HG03139 (cell line): ENCODE results near the gene ZKSCAN4.

Experiments used
- ATAC-seq: cut with Tn5 transposase; IDR thresholded peaks from one replicate; pipeline ENCODE4 v1.9.1; 2021; ENCODE audit not compliant: unreplicated experiment

The ZKSCAN4 gene

DNA sequence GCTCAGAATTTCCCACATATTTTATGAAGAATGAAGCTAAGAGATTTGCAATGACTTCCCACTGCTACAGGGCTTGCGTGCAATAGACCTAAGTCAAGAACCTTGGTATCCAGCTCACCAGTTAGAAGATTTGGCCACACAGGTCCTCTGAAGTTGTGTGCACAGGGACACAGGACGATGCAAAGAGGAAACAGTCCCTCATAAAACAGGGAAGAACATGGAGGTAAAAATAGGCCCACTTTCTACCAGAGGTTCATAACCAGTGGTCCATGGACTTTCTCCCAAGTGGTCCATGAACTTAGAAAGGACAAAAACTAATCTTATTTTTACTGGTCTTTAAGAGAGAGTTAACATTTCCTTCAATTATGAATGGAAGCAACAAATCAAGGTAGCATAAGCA is 1.3 kb downstream of the ZKSCAN4 start:
- ATAC-seq = no peak

DNA sequence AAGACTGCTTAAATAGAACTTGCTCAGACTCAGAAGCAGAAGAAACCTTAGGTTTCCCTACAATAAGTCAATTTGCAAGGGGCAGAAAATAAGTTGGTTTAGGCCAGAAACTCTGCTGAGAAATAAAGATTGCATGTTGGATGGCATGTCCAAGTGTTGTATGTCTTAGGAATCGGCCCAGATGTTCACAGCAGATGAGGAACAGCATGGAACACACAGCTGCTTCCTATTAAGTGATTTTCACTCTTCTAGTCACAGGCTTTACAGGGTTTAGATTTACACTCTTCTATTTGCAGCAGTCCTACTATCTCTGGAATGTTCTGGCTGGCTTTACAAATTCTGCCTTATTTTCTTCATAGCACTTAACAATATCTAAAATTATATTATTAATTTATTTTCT is 3.2 kb downstream of the ZKSCAN4 start:
- ATAC-seq = no peak

DNA sequence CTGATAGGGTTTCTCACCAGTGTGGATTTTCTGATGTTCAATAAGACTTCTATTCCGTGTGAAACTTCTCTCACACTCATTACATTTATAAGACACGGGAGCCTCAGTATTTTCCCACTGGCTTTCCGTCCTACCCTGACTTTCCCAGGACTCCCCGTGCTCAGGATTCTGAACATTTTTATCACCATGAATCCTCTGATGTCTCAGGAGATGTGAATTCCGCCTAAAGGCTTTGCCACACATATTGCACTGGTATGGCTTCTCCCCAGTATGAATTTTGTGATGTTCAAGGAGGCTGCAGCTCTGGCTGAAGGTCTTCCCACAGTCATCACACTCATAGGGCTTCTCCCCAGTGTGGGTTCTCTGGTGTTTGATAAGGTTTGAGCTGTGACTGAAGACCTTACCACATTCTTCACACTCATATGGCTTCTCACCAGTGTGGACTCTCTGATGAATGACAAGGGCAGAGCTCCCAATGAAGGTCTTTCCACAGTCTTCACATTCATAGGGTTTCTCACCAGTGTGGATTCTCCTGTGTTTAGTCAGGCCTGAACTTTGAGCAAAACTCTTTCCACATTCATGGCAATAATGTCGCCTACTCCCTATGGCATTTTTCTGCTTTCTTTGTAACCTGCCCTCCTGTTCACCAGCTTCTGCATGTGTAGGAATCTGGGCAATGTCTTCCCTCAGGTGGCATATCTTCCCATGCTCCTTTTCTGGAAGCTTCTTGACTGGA is 6.7 kb downstream of the ZKSCAN4 start:
- no peak for ATAC-seq

DNA sequence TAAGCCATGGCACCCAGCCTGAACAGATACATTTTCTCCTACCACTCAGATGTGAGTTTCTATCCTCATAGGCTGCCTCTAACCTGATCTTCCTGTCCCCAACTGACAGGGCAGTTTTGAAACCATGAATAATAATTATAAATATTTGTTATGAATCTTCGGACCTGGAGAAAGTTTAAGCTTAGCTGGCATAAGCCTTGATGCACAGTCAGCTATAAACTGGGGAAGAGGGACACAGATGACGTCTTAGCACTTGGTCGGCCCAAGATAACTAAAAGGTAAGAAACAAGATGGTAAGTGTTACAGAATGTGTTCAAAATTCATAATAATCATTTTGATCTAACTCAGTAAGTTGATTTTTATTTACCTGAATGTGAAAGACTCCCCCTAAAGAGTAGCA is 8.1 kb downstream of the ZKSCAN4 start:
- ATAC-seq = no peak

DNA sequence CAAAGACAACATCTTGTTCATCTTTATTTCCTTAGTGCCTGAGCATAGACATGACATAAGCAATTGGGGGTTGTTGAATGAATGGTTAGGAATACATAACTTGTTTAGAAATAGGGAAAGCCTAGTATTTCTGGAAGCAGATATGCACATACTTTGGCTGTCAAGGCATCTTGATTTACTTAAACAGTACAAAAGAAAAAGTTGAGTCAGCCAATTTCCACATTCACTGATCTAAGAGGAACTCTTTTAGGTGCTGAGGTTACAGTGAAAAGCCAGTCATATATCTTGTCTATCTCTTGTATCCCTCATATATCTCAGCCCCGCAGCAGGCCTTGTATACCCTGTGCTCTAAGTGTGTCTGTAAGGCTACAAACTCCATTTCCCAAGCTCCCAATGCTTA is 11.6 kb downstream of the ZKSCAN4 start:
- no peak for ATAC-seq

DNA sequence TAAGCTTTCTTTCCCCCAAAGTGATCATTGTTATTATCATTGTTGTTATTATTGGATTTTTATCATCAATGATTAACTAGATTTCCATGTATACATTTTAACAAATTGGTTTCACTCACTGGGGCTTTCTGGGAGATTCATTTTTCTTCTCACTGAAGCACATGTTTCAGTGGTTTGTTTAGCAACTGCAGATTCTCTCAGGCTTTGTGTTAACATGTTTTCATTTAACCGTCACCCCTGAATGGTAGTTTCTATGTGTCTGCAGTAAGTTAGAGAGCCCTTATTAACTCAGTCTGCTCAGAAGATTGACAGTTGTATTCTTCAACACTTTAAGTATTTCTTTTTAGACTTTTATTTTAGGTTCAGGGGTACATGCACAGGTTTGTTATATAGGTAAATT is 12.4 kb downstream of the ZKSCAN4 start:
- no peak for ATAC-seq

DNA sequence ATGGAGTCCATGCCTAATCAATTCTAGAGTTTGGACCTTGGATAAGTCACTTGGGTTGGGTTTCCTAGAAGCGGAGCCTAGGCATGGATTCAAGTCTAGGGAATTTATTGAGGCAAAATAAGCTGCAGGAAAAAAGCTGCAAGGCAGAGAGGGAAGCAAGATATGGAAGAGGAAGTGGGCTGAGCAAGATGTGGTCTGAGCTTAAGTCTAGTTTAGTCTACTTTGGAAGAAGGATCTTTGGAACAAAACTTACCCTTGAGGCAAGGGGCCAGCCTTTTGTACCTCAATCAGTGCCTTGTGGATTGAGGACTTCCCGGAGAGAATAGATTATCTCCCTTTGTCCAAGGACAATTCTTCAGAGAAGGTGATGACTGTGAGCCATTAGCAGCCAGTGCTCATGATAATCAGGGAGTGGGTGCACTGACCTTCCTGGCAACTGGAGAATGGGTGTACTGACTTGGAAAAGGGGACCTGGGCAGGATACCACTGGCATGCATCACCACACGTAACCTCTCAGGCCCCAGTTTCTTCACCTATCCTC is 16.1 kb downstream of the ZKSCAN4 start:
- no peak for ATAC-seq

DNA sequence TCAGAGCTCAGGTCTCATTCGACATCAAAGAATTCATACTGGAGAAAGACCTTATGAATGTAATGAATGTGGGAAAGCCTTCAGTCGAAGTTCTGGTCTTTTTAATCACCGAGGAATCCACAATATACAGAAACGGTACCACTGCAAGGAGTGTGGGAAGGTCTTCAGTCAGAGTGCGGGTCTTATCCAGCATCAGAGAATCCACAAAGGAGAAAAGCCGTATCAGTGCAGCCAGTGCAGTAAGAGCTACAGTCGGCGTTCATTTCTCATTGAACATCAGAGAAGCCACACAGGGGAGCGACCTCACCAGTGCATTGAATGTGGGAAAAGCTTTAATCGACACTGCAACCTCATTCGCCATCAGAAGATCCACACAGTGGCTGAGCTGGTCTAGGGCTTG is 19.3 kb downstream of the ZKSCAN4 start:
- ATAC-seq = no peak

DNA sequence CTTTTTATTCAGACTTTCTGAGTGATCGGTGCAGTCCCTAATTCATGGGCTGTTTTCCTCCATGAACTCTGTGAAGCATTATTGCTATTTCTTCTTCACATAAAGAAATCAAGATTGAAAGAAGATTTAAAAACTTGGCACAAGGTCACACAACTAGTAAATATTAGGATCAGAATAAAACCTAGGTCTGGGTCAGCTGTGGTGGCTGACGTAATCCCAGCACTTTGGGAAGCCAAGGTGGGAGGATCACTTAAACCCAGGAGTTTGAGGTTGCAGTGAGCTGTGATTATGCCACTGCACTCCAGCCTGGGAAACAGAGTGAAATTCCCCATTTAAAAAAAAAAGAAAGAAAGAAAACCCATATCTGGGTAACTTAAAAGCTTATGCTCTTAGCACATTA is 25.6 kb downstream of the ZKSCAN4 start:
- no peak for ATAC-seq

DNA sequence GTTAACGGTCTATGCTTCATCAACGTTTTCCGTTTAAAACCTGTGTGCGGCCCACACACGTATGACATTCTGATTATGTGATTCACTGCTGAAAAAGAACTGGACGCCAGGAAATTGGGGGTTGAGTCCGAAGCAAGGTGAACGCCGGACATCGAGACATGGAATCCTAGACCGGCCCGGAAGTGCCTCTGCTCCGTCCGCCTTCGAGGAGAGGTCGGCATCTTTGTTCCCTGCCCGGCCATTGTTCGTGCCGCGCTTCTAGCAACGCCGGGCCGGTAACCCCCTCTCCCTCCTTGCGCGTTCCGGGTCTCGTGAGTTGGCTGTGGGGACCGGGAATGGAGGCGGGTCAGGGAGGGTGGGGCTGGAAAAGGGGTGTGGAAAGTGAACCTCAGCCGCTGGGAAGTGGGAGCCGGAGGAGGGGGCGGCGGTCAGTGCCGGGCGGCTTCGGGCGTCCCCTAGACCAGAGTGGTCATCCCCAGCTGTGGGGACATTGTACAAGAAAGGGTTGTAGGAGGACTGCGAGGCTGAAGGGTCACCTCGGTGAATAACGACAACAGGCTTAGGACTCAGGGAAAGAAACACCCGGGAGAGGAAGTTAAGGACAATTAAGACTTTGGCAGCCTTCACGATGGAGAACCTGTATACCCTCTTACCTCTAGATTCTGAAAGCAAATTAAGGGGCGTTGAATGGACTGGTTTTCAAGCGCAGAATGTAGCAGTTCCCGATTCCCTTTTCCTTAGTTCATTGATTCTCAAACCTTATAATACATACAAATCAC is 26.8 kb downstream of the ZKSCAN4 start, which contains the start of gene ZSCAN9:
ZSCAN9 (plus strand) TSS at position 220 of the 779 bp plus-strand sequence. CDS start 1,810 bp downstream, outside the sequence.
- peak; percentile 80 for ATAC-seq

DNA sequence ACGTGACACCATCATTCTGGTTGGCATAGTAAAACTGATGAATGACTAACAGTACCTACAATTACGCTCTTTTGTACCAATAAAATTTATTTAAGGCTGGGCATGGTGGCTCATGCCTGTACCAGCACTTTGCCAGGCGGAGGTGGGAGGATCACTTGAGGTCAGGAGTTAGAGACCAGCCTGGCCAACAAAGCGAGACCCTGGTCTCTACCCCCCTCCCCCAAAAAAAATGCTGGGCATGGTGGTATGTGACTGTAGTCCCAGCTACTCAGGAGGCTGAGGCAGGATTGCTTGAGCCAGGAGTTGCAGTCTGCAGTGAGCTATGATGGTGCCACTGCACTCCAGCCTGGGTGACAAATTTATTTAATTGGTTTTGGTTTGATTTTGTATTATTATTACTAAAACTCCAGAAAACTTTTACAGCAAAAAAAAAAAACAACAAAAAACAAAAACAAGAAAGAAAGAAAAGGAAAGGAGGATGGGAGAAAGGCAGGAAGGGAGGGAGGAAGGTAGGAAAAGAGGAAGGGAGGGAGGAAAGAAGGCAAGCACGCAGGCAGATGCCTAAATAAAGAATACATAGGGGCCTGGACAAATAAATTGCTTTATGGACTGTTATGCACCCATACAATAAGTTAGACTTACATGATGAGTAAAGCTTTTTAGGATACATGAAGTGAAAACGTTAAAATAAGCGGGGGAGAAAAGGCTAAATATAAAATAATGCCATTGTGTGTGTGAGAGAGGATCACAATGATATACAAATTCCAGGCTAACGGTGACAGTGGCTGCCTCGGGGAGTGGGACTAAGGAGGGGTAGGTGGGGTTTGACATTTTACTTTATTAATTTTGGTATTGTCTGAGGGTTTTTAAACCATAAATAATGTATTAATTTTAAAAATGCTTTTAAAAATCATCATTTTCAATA is 27.7 kb downstream of the ZKSCAN4 start:
- peak; percentile 17 for ATAC-seq

DNA sequence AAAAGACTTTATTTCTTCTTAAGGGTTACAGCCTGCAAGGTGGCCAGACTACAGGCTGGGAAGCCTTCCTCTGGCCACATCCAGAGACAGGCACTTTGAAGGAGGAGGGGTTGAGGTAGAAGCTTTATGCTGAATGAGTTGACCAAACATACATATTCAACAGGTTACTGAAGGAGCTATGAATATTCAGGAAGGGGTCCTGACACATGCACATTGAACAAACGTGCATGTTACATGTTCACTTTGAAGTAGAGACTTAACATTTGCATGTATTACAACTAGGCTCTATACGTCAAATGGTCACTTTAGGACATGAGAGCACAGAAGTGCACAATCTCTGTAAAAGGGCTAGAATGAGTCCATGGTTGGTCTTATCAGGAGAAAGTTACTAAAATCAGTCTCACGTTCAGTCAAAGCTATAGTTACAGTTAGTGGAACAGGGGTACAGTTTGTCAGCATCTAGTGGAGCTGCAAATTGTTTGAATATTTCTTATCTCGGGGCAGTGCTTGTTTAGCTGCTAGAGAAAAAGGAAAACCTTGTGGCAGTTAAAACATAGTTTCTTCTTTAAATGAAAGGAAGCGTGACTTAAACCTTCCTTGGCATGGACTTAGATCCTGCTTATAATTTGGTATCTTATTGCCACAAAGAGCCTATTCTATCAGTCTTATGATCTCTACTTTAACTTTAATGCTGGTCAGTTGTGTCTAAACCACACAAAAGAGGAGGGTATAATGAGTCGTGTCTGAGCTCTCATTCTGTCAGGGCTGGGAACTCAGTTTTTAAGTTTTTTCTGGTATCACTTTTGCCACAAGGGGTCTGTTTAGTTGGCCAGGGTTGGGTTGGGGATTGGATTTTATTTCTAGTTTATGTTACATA is 31.6 kb downstream of the ZKSCAN4 start:
- no peak for ATAC-seq

DNA sequence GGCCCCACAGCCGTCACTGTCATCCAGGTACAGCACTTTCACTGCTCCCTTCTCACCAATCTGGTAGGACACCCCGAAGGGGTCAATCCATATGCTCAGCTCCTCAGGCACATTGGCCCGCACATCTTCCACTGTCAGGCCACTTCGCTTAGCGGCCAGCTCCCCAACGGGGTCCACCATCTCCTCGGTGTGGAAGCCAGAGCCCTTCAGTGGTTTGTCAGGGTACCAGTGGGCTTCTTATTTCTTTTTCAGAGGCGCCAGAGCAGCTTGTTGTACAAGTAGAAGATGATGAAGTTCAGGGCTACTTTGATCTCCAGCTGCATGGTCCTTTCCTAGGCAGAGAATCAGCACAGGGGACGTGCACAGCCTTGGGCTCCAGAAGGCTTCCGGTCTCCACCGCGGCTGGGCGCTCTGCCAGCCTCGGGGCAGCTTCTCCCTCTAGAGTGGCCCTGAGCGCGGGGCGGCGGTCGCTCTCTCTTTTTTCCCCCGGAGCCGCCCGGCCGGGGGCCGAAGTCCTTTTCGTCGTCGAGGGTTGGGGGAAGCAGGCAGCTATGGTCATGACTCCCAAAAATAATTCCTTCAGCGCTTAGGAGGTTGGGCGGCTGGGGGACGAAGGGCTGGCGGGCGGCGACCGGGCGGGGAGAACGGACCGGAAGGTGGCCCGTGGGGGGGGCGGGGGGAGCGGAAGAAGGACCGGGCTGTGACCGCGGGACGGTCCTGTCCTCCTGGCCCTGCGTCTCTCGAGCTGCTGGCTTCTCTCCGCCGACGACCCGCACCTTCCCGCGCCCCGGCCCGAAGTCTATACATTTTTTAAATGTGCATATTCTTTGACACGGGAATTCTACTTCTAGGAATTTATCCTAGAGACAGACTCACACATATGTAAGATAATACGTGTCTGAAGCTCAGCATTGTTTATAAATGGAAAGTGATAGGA is 33.5 kb downstream of the ZKSCAN4 start:
- ATAC-seq = peak; percentile 60

DNA sequence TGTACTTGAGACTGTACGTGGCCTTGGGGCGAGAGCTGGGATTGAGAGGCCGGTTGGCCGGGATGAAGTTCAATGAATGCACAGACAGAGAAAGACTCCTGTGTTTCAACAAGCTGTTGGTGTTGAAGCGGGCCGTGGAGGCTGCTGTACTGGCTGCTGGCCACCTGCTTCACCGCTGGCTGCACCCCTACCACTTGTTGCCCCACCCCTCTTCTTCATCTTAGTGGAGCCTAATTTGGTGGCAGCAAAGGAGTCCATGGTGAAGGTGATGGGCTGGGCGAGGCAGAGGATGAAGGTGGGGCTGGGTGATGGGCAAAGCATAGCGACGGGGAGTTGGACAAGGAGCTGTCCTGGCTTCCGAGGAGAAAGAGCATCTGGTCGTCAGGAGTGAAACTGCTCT is 34.2 kb downstream of the ZKSCAN4 start:
- no peak for ATAC-seq

DNA sequence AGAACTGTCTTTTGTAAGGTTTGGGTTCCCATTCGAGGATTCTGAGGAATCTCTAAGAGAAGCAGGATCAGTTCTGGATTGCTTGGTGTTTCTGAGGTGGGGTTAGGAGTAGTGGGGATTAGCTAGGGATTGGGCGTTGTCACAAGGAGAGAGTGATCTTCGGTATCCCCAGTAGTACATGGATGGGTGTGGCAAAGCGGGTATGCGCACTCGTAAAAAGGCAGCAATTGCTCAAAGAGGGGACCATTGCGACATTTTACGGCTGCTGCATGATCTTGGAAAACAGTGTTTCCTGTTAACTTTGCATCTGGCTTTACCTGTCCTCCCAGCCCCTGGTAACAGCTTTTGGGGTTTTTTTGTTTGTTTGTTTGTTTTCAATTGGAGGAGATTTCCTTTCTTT is 36.6 kb downstream of the ZKSCAN4 start:
- no peak for ATAC-seq

DNA sequence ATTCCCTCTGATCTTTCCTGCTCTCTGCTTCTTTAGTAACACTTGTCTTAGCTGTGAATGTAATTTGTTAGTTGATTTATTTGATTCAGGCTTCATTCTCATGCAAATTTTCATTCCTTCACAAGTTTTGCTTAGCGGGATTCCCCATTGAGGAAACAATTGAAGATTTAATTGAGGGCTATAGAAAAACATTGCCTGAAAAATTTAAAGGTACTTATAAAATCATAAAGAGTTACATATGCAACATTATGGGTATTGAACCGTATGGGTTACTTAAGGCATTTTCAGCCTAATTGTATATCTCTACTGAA is 38.9 kb downstream of the ZKSCAN4 start:
- no peak for ATAC-seq

DNA sequence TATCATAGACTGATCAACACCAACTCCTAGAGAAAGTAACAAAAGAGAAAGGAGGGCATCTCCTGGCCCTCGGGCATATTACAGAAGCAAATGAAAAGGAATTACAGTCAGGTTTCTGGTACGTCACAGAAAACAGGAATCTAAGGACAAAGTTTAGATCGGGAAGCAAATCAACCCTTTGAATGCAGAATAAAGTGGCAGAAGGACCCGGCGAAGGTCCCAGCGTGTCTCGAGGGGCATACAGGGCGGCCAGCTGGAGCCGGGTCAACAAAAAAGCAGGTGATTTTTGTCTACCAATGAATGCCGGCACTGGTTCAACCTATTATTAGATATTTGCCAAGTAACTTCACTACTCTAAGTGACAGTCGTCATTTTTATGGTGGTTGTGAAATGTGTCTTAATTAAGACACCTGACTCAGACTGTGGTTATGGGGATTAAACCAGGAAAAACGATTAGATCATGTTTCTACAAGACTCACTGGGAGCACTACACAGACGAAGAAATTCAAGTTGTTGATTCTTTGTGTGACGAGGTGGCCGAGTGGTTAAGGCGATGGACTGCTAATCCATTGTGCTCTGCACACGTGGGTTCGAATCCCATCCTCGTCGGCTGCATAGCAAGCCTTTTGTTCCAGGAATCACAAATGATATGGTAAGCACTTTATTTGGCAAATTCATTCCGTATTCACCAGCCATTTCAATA is 39.4 kb downstream of the ZKSCAN4 start:
- no peak for ATAC-seq

DNA sequence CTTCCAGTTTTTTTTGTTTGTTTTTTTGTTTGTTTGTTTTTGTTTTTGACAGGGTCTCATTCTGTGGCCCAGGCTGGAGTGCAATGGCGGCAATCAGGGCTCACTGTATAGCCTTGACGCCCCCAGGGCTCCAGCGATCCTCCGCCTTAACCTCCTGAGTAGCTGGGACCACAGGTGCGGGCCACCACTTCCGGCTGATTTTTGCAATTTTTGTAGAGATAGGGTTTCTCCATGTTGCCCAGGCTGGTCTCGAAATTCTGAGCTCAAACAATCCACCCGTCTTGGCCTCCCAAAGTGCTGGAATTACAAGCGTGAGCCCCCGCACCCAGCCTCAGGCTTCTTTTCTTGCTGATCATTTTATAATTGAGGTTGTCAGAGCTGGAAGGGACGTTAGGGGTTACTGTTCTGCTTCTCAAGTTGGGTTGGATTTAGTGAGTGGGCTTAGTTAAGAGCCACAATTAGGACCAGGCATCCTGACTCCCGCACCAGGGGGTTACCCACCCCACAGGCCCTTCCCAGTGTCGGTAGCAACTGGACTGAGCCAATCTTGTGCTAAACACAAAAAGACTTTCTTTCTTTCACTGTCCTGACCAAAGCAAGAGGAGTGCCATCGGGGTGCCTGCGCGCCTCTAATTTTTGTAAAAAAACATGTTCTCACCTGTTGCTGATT is 40.1 kb downstream of the ZKSCAN4 start:
- no peak for ATAC-seq
